ENCODE data around the gene NEDD4L. TPM values are rescaled to one million over a fixed set of nuclear protein-coding genes. Genes with fewer than 3 reads are reported as not detected.

The NEDD4L gene
- total and polyA plus RNA-seq, 10 of the 15 experiments (the other 5 are each of a cell fraction or from before 2014, with no cell fraction given), result 7.4 to 24.0 (median 17.7) TPM

GRCh38 chr18:58257461-58257860, 213.4 kb downstream of the NEDD4L start:
- in situ Hi-C loops (cut with MboI) (no loop called here), intact Hi-C loops (cut with micrococcal nuclease; ENCODE audit: unreplicated experiment) (no loop called here)
- ChIA-PET SMC1A (ENCODE audit: uncharacterized antibody, unreplicated experiment) (interaction anchor here (0.6 to 1.8 kb wide), 6 partner anchors 17 to 66 kb away, joined by 3 to 7 read pairs (median 3); no protein-coding TSS in a partner anchor), RAD21 (ENCODE audit: unreplicated experiment) (interaction anchor here (1.7 to 1.9 kb wide), 3 partner anchors 46 to 64 kb away, joined by 4 to 8 read pairs (median 5); no protein-coding TSS in a partner anchor), POLR2A (no interaction called here), CTCF (no interaction called here)
- peak; percentile 76 for ATAC-seq
- Histone ChIP-seq H3K79me2 (ENCODE audit: control insufficient read depth, insufficient read depth, low read length) (no peaks in the 10 kb centered on the region), H3K9me3 (replicated peaks; ENCODE audit: control insufficient read depth, insufficient read depth, low read length) (no peaks in the 10 kb centered on the region; the same call in 2 of the 3 replicates), H3K27ac (ENCODE audit: control insufficient read depth, insufficient read depth) (no peak overlapping the region), H3K9ac (ENCODE audit: control insufficient read depth, insufficient read depth, low read length) (no peak overlapping the region), H3K4me1 (ENCODE audit: control insufficient read depth, insufficient read depth, low read length) (peaks cover 4% of the 10 kb centered on the region; the same call in 1 of the 2 replicates), H4K20me1 (ENCODE audit: control insufficient read depth, insufficient read depth) (no peaks in the 10 kb centered on the region), H3K4me3 (no peak overlapping the region), H3K4me2 (ENCODE audit: control insufficient read depth, insufficient read depth) (no peak overlapping the region), H2AFZ (ENCODE audit: control insufficient read depth, low read depth, low read length) (no peak overlapping the region), H3K36me3 (ENCODE audit: control insufficient read depth in 2 of 2, insufficient read depth in 2 of 2, low read length in 1 of 2) (no peaks in the 10 kb centered on the region; a peak in 2 of 4 replicates), H3K27me3 (replicated peaks in 1 of 2; ENCODE audit: control insufficient read depth in 2 of 2, insufficient read depth in 2 of 2, low read length in 1 of 2) (no peaks in the 10 kb centered on the region)
- BruUV-seq (replicated peaks), result no TSS peak
- DNase-seq (ENCODE audit: low read depth, low spot score), result no peak
- WGBS (ENCODE audit: insufficient coverage, insufficient replicate concordance, low lambda C conversion rate, missing lambda C conversion rate), result 40% methylated on average over 9 of the region's 9 CpGs
- peak; percentile 74 for FAIRE-seq
- TF ChIP-seq EED (IDR thresholded peaks at IDR 0.05; ENCODE audit: low read depth) (0 out of 2 replicates have a peak, but pooled peaks have one; percentile 21), E2F8 (IDR thresholded peaks at IDR 0.05; ENCODE audit: low read depth, partially characterized antibody) (no peak)
